Choroid plexus epithelial cell (primary cell): ENCODE data around the gene CYB5R3.

Experiments
- DNase-seq: peaks from one replicate; pipeline ENCODE4 v3.0.0-alpha.2; 2010; ENCODE audit warnings: low read depth
- H3K4me3 ChIP-seq: 2 replicates; pipeline ENCODE4 v1.5.1; 2011; ENCODE audit warnings: low read depth, mild to moderate bottlenecking, control low read depth, low read length, moderate library complexity
- TF ChIP-seq, protein P1 (sequence below): conservative IDR thresholded peaks from 2 replicates; pipeline ENCODE4 v1.5.1; 2011; ENCODE audit warnings: low read depth, mild to moderate bottlenecking, control low read depth, inconsistent platforms, low read length, moderate library complexity

Gene CYB5R3

DNA sequence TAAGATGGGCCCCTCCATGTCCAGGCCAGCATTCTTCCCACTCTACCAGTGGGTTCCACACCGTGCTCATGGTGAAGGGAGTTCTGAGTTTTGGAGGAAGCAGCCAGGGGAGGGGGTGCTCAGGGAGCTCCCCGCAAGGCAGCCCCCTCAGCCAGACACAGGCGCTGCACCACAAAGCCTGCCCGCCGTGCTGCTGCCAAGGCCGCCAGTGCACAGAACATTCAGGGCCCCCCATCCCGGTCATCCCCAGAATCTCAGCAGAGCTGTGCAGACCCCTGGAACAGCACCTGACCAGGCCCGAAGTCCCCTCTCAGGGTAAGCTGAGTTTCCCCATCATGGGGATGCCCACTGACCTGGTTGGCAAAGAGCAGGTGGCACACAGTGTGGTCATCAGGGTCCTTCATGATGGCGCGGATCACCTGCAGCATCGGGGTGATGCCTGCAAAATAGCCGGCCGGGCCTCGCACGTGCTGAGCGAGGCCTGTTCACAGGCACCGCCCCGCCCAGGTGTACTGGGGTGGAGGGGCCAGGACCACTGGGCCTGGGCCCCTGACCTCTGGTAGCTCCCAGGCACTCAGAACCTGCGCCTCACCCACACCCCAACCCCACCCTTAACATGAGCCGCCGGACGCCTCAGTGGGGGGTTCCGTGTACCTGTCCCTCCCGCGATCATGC, 22.1 kb downstream of the CYB5R3 start:
- TF ChIP-seq, protein P1, sequence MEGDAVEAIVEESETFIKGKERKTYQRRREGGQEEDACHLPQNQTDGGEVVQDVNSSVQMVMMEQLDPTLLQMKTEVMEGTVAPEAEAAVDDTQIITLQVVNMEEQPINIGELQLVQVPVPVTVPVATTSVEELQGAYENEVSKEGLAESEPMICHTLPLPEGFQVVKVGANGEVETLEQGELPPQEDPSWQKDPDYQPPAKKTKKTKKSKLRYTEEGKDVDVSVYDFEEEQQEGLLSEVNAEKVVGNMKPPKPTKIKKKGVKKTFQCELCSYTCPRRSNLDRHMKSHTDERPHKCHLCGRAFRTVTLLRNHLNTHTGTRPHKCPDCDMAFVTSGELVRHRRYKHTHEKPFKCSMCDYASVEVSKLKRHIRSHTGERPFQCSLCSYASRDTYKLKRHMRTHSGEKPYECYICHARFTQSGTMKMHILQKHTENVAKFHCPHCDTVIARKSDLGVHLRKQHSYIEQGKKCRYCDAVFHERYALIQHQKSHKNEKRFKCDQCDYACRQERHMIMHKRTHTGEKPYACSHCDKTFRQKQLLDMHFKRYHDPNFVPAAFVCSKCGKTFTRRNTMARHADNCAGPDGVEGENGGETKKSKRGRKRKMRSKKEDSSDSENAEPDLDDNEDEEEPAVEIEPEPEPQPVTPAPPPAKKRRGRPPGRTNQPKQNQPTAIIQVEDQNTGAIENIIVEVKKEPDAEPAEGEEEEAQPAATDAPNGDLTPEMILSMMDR = no peak
- DNase-seq = no peak
- no peak overlapping the region for H3K4me3 ChIP-seq

DNA sequence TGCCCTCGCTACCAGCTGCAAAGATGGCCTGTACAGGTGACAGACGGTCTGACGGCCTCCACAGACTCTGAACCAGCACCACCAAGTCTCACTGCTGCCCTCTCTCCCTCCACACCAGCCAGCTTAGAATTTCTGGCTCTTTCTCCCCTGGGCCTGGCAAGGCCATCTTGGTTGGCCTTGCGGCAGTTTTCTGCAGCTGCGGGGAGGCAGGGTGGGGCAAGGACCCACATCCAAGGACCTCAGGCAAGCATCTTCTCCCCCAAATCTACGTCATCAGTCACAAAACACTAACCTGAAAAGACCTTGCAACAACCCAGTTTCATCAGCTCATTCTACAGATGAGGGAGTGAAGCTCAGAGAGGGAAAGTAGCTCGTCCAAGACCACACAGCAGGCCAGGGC, 22.8 kb downstream of the CYB5R3 start:
- TF ChIP-seq, protein P1 = no peak
- no peak for DNase-seq
- no peak overlapping the region for H3K4me3 ChIP-seq

DNA sequence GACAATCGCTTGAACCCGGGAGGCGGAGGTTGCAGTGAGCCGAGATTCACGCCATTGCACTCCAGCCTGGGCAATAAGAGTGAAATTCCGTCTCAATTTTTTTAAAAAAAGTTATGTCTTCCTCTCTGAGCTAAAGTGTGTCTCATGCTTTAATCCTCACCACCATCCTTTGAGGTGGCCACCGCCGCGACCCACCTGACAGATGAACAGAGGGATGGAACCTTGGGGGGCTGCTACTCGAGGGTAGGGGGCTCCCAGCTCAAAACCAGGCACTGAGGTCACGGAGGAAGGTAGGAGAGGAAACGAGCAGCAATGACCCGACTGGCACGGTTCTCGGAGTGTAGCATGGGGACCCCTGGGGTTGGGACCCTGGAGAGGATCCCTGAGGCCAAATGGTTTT, 23.8 kb downstream of the CYB5R3 start:
- TF ChIP-seq, protein P1 = no peak
- DNase-seq = no peak
- no peak overlapping the region for H3K4me3 ChIP-seq

DNA sequence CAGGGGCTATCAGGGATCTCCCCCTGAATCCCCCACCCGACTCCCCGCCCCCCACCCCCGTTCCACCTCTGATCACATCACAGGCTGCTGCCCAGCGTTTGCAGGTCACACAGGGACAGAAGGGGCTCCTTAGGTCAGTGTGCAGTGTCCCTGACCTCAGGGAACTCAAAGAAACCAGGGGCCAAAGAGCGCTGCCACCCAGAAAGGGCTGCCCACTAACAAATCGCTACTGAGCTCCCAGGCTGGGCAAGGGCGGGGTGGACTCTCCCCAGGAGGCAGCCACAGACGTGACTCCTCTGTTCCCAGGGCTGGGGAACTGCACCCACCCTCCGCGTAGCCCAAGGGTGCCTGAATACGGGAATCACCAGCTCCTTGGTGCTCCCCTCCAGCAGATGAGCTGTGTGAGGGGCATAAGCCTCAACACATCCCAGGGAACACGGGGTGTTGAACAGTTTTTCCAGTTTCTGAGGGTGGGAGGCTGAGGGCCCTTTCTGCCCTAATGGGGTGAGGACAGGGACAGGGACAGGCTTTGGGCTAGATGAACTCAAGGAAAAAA, 24.6 kb downstream of the CYB5R3 start:
- no peak for DNase-seq
- no peak overlapping the region for H3K4me3 ChIP-seq
- TF ChIP-seq, protein P1 = no peak

DNA sequence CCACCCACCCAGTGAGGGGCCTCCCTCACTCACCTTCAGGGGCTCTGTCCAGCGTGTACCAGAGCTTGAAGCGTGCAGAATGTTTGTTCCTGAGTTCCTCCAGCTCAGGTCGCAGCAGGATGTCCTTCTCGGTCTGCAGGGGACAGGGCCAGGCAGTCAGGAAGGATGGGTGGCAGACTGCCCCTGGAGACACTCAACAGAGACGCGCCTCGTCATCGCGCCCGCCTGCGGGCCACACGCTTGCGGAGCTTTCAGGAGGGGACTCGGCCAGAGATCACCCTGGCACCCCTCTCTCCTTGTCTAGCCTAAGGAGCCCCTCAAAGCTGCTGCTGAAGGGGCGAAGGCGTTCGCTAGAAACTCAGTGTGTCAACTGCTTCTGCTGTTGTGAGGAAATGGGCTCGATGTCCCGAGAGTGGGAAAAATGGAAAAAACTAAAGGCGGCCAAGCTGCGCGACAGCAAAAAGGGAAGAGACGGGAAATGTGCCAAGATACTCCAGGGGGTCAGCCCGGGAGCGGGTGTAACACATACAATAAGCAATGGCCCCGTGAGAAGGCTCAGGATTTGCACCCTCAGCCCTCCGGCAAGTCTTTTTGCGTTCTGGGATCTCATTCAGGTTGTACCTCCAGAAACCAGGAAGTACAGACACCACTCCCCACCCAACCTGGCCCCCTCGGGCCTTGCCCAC, 25.3 kb downstream of the CYB5R3 start:
- TF ChIP-seq, protein P1 = no peak
- no peak for DNase-seq
- no peak overlapping the region for H3K4me3 ChIP-seq

DNA sequence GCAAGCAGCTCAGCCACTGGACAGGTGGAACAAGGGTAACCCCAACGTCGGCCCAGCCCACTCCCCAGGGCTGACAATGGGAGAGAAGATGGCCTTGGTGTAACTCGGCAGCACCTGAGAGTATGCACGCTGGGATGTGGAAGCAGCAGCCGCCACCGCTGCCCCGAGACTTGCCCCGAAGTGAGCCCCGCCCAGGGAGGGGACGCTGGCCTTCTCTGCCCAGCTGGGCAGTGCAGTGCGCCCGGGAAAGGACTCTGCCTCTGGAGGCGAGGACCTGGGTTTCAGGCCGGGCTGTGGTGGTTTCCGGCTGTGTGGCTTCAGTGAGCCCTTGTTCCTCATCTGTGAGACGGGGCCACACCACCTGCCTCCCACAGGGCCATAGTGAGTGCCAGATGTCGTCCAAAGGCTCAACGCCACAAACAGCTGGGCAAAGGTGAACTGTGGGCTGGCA, 25.9 kb downstream of the CYB5R3 start:
- no peak for DNase-seq
- no peak overlapping the region for H3K4me3 ChIP-seq
- TF ChIP-seq, protein P1 = no peak
